K562 (cell line): ENCODE results near the gene FAM43B. TPM values are rescaled to one million over a fixed set of nuclear protein-coding genes. Genes with fewer than 3 reads are reported as not detected.
A peak's percentile ranks its signal among the peaks of the same experiment; 100 is the strongest.

Source experiments
- BMI1 ChIP-seq: fragments of 150-350 bp; IDR thresholded peaks from 2 replicates; pipeline ENCODE4 v1.6.1; 2014; ENCODE audit warnings: low read length
- CEBPB ChIP-seq: fragments of 450-650 bp; IDR thresholded peaks from 2 replicates; pipeline ENCODE4 v1.6.1; 2016; ENCODE audit warnings: missing genetic modification characterization, missing compliant biosample characterization
- KAT8 ChIP-seq: fragments of 450-650 bp; IDR thresholded peaks from 2 replicates; pipeline ENCODE4 v1.6.1; 2016; ENCODE audit warnings: low read depth, mild to moderate bottlenecking
- MTA1 ChIP-seq: fragments of 450-650 bp; IDR thresholded peaks from 2 replicates; pipeline ENCODE4 v1.6.1; 2017; ENCODE audit warnings: borderline replicate concordance
- TAF9B ChIP-seq: fragments of 450-650 bp; IDR thresholded peaks from 2 replicates; pipeline ENCODE4 v1.6.1; 2018; ENCODE audit warnings: mild to moderate bottlenecking; ENCODE audit not compliant: partially characterized antibody
- TCF7 ChIP-seq: sonication (generic); IDR thresholded peaks from 2 replicates; pipeline ENCODE4 v1.6.1; 2016; ENCODE audit warnings: antibody characterized with exemption, borderline replicate concordance
- TEAD2 ChIP-seq: fragments of 450-650 bp; IDR thresholded peaks from 2 replicates; pipeline ENCODE4 v1.6.1; 2016; ENCODE audit warnings: missing genetic modification characterization, control low read depth, missing compliant biosample characterization
- TFAM ChIP-seq: fragments of 250-450 bp; sonication (Bioruptor Pico); conservative IDR thresholded peaks from 2 replicates; pipeline ENCODE4 v1.5.0; 2021; ENCODE audit warnings: mild to moderate bottlenecking, moderate library complexity
- polyA plus RNA-seq, 8 experiments: library from polyadenylated mRNA; depleted of rRNA in 4 of 8; stranded (reverse) in 5 of 8; unstranded in 3 of 8; fragments of >200 nt; fragmentation: Nextera tagmentation in 2 of 8; fragmentation: Illumina TruSeq in 1 of 8; extraction: Ambion mirVana in 2 of 8; extraction: Trizol in 1 of 8; gene quantifications; 2 replicates each; pipeline versions ENCODE4 v1.2.1 to v1.2.3, GENCODE V29; 2011 to 2014; ENCODE audit warnings: inconsistent platforms in 1 of 8, missing spikeins in 1 of 8
- total RNA-seq, 7 experiments: library from RNA; depleted of rRNA in 6 of 7; stranded (reverse); fragments of >200 nt in 6 of 7; fragmentation: Illumina TruSeq in 2 of 7; extraction: Trizol in 2 of 7; gene quantifications; 2 replicates each; pipeline versions ENCODE4 v1.2.1 to v1.2.3, GENCODE V29; 2011 to 2021; ENCODE audit warnings: low replicate concordance in 1 of 7

FAM43B gene
- total and polyA plus RNA-seq, 9 of the 15 experiments (the other 6 are each of a cell fraction or from before 2014, with no cell fraction given), result not detected

- TF ChIP-seq TFAM (CRISPR knock-in tag) (no peak), KAT8 (no peak), TEAD2 (tag) (no peak), CEBPB (tag) (0 out of 2 replicates have a peak, but pooled peaks have one; percentile 28), TCF7 (no peak), BMI1 (no peak), TAF9B (no peak), MTA1 (no peak)
These were observed 51.4 kb downstream of the FAM43B start (continued) for GRCh38 chr1:20603504-20604464.

Other genes starting within 250 kb of the FAM43B start
Only the 7 nearest of the 8 such genes appear.
- gene CAMK2N1, start 66.4 kb upstream of the FAM43B start, total RNA-seq (2014; rRNA removed), result 0.09 and 0.24 TPM in 2 replicates
- gene CAMK2N1, start 66.4 kb upstream of the FAM43B start, total RNA-seq (2014; rRNA removed; fragmentation: Illumina TruSeq; extraction: Trizol), result 0.15 and 0.22 TPM in 2 replicates
- 0.15 and 0.25 TPM in 2 replicates for gene CAMK2N1, start 66.4 kb upstream of the FAM43B start, total RNA-seq (2015; rRNA removed; fragmentation: Illumina TruSeq; extraction: Trizol)
- 1.4 and 2.1 TPM in 2 replicates for gene CAMK2N1, start 66.4 kb upstream of the FAM43B start, total RNA-seq (2021)
- 0.27 and 0.47 TPM in 2 replicates for gene CAMK2N1, start 66.4 kb upstream of the FAM43B start, polyA plus RNA-seq (2011; rRNA removed)
- 0.74 and 1.1 TPM in 2 replicates for gene CAMK2N1, start 66.4 kb upstream of the FAM43B start, polyA plus RNA-seq (2014; fragmentation: Illumina TruSeq; extraction: Trizol)
- gene CAMK2N1, start 66.4 kb upstream of the FAM43B start, polyA plus RNA-seq (2014; fragmentation: Nextera tagmentation; extraction: Ambion mirVana), result under 1 TPM; 0.20 to 0.34 TPM
- gene CAMK2N1, start 66.4 kb upstream of the FAM43B start, polyA plus RNA-seq (2014; rRNA removed), result 0.45 and 0.52 TPM in 2 replicates
- gene MUL1, start 44.4 kb upstream of the FAM43B start, total RNA-seq (2014; rRNA removed), result 20.1 and 25.0 TPM in 2 replicates
- gene MUL1, start 44.4 kb upstream of the FAM43B start, total RNA-seq (2014; rRNA removed; fragmentation: Illumina TruSeq; extraction: Trizol), result 12.7 and 14.5 TPM in 2 replicates
- 18.6 and 18.7 TPM in 2 replicates for gene MUL1, start 44.4 kb upstream of the FAM43B start, total RNA-seq (2015; rRNA removed; fragmentation: Illumina TruSeq; extraction: Trizol)
- gene MUL1, start 44.4 kb upstream of the FAM43B start, total RNA-seq (2021), result 32.9 and 34.6 TPM in 2 replicates
- 19.3 and 21.6 TPM in 2 replicates for gene MUL1, start 44.4 kb upstream of the FAM43B start, polyA plus RNA-seq (2011; rRNA removed)
- 26.2 and 26.5 TPM in 2 replicates for gene MUL1, start 44.4 kb upstream of the FAM43B start, polyA plus RNA-seq (2014; fragmentation: Illumina TruSeq; extraction: Trizol)
- gene MUL1, start 44.4 kb upstream of the FAM43B start, polyA plus RNA-seq (2014; fragmentation: Nextera tagmentation; extraction: Ambion mirVana), result 10 to 100 TPM; 10.4 to 14.7 TPM
- 22.0 and 23.7 TPM in 2 replicates for gene MUL1, start 44.4 kb upstream of the FAM43B start, polyA plus RNA-seq (2014; rRNA removed)
- gene CDA, start 36.5 kb downstream of the FAM43B start, total RNA-seq (2014; rRNA removed), result not detected in 2 replicates
- not detected in 2 replicates for gene CDA, start 36.5 kb downstream of the FAM43B start, total RNA-seq (2014; rRNA removed; fragmentation: Illumina TruSeq; extraction: Trizol)
- not detected in 2 replicates for gene CDA, start 36.5 kb downstream of the FAM43B start, total RNA-seq (2015; rRNA removed; fragmentation: Illumina TruSeq; extraction: Trizol)
- gene CDA, start 36.5 kb downstream of the FAM43B start, total RNA-seq (2021), result not detected in 2 replicates
- gene CDA, start 36.5 kb downstream of the FAM43B start, polyA plus RNA-seq (2011; rRNA removed), result not detected in 2 replicates
- not detected in 2 replicates for gene CDA, start 36.5 kb downstream of the FAM43B start, polyA plus RNA-seq (2014; fragmentation: Illumina TruSeq; extraction: Trizol)
- gene CDA, start 36.5 kb downstream of the FAM43B start, polyA plus RNA-seq (2014; fragmentation: Nextera tagmentation; extraction: Ambion mirVana), result not detected
- gene CDA, start 36.5 kb downstream of the FAM43B start, polyA plus RNA-seq (2014; rRNA removed), result 0.12 TPM in 1 of 2 replicates, not detected in the other
- 11.3 and 12.9 TPM in 2 replicates for gene PINK1, start 80.9 kb downstream of the FAM43B start, total RNA-seq (2014; rRNA removed)
- gene PINK1, start 80.9 kb downstream of the FAM43B start, total RNA-seq (2014; rRNA removed; fragmentation: Illumina TruSeq; extraction: Trizol), result 5.7 and 6.2 TPM in 2 replicates
- 5.9 and 6.5 TPM in 2 replicates for gene PINK1, start 80.9 kb downstream of the FAM43B start, total RNA-seq (2015; rRNA removed; fragmentation: Illumina TruSeq; extraction: Trizol)
- gene PINK1, start 80.9 kb downstream of the FAM43B start, total RNA-seq (2021), result 9.3 and 9.5 TPM in 2 replicates
- 6.8 and 9.3 TPM in 2 replicates for gene PINK1, start 80.9 kb downstream of the FAM43B start, polyA plus RNA-seq (2011; rRNA removed)
- 7.6 and 9.9 TPM in 2 replicates for gene PINK1, start 80.9 kb downstream of the FAM43B start, polyA plus RNA-seq (2014; fragmentation: Illumina TruSeq; extraction: Trizol)
- 1 to 10 TPM; 1.5 to 2.2 TPM for gene PINK1, start 80.9 kb downstream of the FAM43B start, polyA plus RNA-seq (2014; fragmentation: Nextera tagmentation; extraction: Ambion mirVana)
- gene PINK1, start 80.9 kb downstream of the FAM43B start, polyA plus RNA-seq (2014; rRNA removed), result 10.2 and 10.5 TPM in 2 replicates
- 209 and 254 TPM in 2 replicates for gene DDOST, start 108.8 kb downstream of the FAM43B start, total RNA-seq (2014; rRNA removed)
- 148 and 173 TPM in 2 replicates for gene DDOST, start 108.8 kb downstream of the FAM43B start, total RNA-seq (2014; rRNA removed; fragmentation: Illumina TruSeq; extraction: Trizol)
- 240 and 241 TPM in 2 replicates for gene DDOST, start 108.8 kb downstream of the FAM43B start, total RNA-seq (2015; rRNA removed; fragmentation: Illumina TruSeq; extraction: Trizol)
- 204 and 214 TPM in 2 replicates for gene DDOST, start 108.8 kb downstream of the FAM43B start, total RNA-seq (2021)
- gene DDOST, start 108.8 kb downstream of the FAM43B start, polyA plus RNA-seq (2011; rRNA removed), result 260 and 287 TPM in 2 replicates
- 255 and 267 TPM in 2 replicates for gene DDOST, start 108.8 kb downstream of the FAM43B start, polyA plus RNA-seq (2014; fragmentation: Illumina TruSeq; extraction: Trizol)
- 100 to 1,000 TPM; 185 to 306 TPM for gene DDOST, start 108.8 kb downstream of the FAM43B start, polyA plus RNA-seq (2014; fragmentation: Nextera tagmentation; extraction: Ambion mirVana)
- 222 and 268 TPM in 2 replicates for gene DDOST, start 108.8 kb downstream of the FAM43B start, polyA plus RNA-seq (2014; rRNA removed)
- gene KIF17, start 165.4 kb downstream of the FAM43B start, total RNA-seq (2014; rRNA removed), result 0.12 TPM in 1 of 2 replicates, not detected in the other
- gene KIF17, start 165.4 kb downstream of the FAM43B start, total RNA-seq (2014; rRNA removed; fragmentation: Illumina TruSeq; extraction: Trizol), result not detected in 2 replicates
- not detected in 2 replicates for gene KIF17, start 165.4 kb downstream of the FAM43B start, total RNA-seq (2015; rRNA removed; fragmentation: Illumina TruSeq; extraction: Trizol)
- 0.11 and 0.47 TPM in 2 replicates for gene KIF17, start 165.4 kb downstream of the FAM43B start, total RNA-seq (2021)
- 0.08 and 0.10 TPM in 2 replicates for gene KIF17, start 165.4 kb downstream of the FAM43B start, polyA plus RNA-seq (2011; rRNA removed)
- 0.04 TPM in 1 of 2 replicates, not detected in the other for gene KIF17, start 165.4 kb downstream of the FAM43B start, polyA plus RNA-seq (2014; fragmentation: Illumina TruSeq; extraction: Trizol)
- gene KIF17, start 165.4 kb downstream of the FAM43B start, polyA plus RNA-seq (2014; fragmentation: Nextera tagmentation; extraction: Ambion mirVana), result under 1 TPM in 1 of 2 experiments, not detected in 1; 0.04 TPM
- 0.27 TPM in 1 of 2 replicates, not detected in the other for gene KIF17, start 165.4 kb downstream of the FAM43B start, polyA plus RNA-seq (2014; rRNA removed)
- gene SH2D5, start 180.1 kb downstream of the FAM43B start, total RNA-seq (2014; rRNA removed), result not detected in 2 replicates
- not detected in 2 replicates for gene SH2D5, start 180.1 kb downstream of the FAM43B start, total RNA-seq (2014; rRNA removed; fragmentation: Illumina TruSeq; extraction: Trizol)
- 0.04 TPM in 1 of 2 replicates, not detected in the other for gene SH2D5, start 180.1 kb downstream of the FAM43B start, total RNA-seq (2015; rRNA removed; fragmentation: Illumina TruSeq; extraction: Trizol)
- gene SH2D5, start 180.1 kb downstream of the FAM43B start, total RNA-seq (2021), result 0.11 TPM in 1 of 2 replicates, not detected in the other
- 0.03 and 0.06 TPM in 2 replicates for gene SH2D5, start 180.1 kb downstream of the FAM43B start, polyA plus RNA-seq (2011; rRNA removed)
- gene SH2D5, start 180.1 kb downstream of the FAM43B start, polyA plus RNA-seq (2014; fragmentation: Illumina TruSeq; extraction: Trizol), result 0.10 TPM in 1 of 2 replicates, not detected in the other
- gene SH2D5, start 180.1 kb downstream of the FAM43B start, polyA plus RNA-seq (2014; fragmentation: Nextera tagmentation; extraction: Ambion mirVana), result not detected
- gene SH2D5, start 180.1 kb downstream of the FAM43B start, polyA plus RNA-seq (2014; rRNA removed), result not detected in 2 replicates